ENCODE measurements around the gene IER3.
"Not testable (repeated sequence)": the region's sequence is repeated elsewhere in the genome, so short reads cannot be mapped to it uniquely, and the experiment has no call there.

The IER3 gene

GRCh38 chr6:30723843-30724741, 20.3 kb downstream of the IER3 start:
- not testable (repeated sequence) for DNase-seq (ENCODE audit: low spot score)

- not testable (repeated sequence) for DNase-seq (ENCODE audit: low spot score)
Observed at GRCh38 chr6:30723159-30723842, 21.0 kb downstream of the IER3 start.

GRCh38 chr6:30722280-30723112, 21.9 kb downstream of the IER3 start:
- peak; percentile 69 for DNase-seq (ENCODE audit: low spot score)

GRCh38 chr6:30722025-30722279, 22.4 kb downstream of the IER3 start:
- DNase-seq (ENCODE audit: low spot score), result not testable (repeated sequence)

- DNase-seq (ENCODE audit: low spot score), result peak; percentile 92
Observed at GRCh38 chr6:30721198-30722024, 22.9 kb downstream of the IER3 start.

- peak; percentile 33 for DNase-seq (ENCODE audit: low spot score)
Observed at GRCh38 chr6:30720738-30721197, 23.6 kb downstream of the IER3 start.

GRCh38 chr6:30719791-30720737, 24.3 kb downstream of the IER3 start, which contains the start of gene TUBB:
TUBB (plus strand) TSS chr6:30720352; CDS start chr6:30720507, 155 bp downstream.
- peak; percentile 91 for DNase-seq (ENCODE audit: low spot score)

GRCh38 chr6:30719356-30719755, 25.0 kb downstream of the IER3 start:
- no peak for DNase-seq (ENCODE audit: low spot score)

- not testable (repeated sequence) for DNase-seq (ENCODE audit: low spot score)
Observed at GRCh38 chr6:30717845-30718720, 26.3 kb downstream of the IER3 start.

- DNase-seq (ENCODE audit: low spot score), result peak; percentile 95
Observed at GRCh38 chr6:30717129-30717844, 27.1 kb downstream of the IER3 start, which contains the start of gene MDC1. MDC1 (minus strand) TSS chr6:30717281; CDS start chr6:30715175, 2,106 bp downstream.

- no peak for DNase-seq (ENCODE audit: low spot score)
Observed at GRCh38 chr6:30716879-30717128, 27.5 kb downstream of the IER3 start.

- DNase-seq (ENCODE audit: low spot score), result no peak
Observed at GRCh38 chr6:30714263-30714662, 30.1 kb downstream of the IER3 start.

GRCh38 chr6:30712441-30712945, 31.9 kb downstream of the IER3 start:
- DNase-seq (ENCODE audit: low spot score), result no peak

GRCh38 chr6:30711758-30712380, 32.5 kb downstream of the IER3 start:
- no peak for DNase-seq (ENCODE audit: low spot score)

GRCh38 chr6:30709101-30709868, 35.1 kb downstream of the IER3 start:
- no peak for DNase-seq (ENCODE audit: low spot score)

GRCh38 chr6:30707281-30707850, 37.0 kb downstream of the IER3 start:
- no peak for DNase-seq (ENCODE audit: low spot score)

- DNase-seq (ENCODE audit: low spot score), result no peak
Observed at GRCh38 chr6:30705620-30706019, 38.7 kb downstream of the IER3 start.

Measured in AG08396 (cell line).